Transverse colon (tissue), 4 donors: ENCODE results near the gene KRTAP5-5. TPM values are rescaled to one million over a fixed set of nuclear protein-coding genes. Genes with fewer than 3 reads are reported as not detected.
"Not testable (repeated sequence)": the region's sequence is repeated elsewhere in the genome, so short reads cannot be mapped to it uniquely, and the experiment has no call there.

Experiments
- DNase-seq: peaks from one replicate; pipeline ENCODE4 v3.0.0-alpha.2; 2019
- H3K27ac ChIP-seq, 4 donors: fragments of 200-600 bp; sonication (generic); 2 replicates each; pipeline ENCODE4 v1.5.1; 2016 to 2018; ENCODE audit warnings: inconsistent platforms in 4 of 4
- H3K27me3 ChIP-seq: fragments of 200-600 bp; sonication (generic); 2 replicates; pipeline ENCODE4 v1.5.1; 2017; ENCODE audit warnings: inconsistent platforms
- H3K36me3 ChIP-seq, 4 donors: fragments of 200-600 bp; sonication (generic); 2 replicates each; pipeline ENCODE4 v1.5.1; 2017 to 2019; ENCODE audit warnings: inconsistent platforms in 4 of 4
- H3K4me1 ChIP-seq, 4 donors: fragments of 200-600 bp; sonication (generic); 2 replicates each; pipeline ENCODE4 v1.5.1; 2017 to 2020; ENCODE audit warnings: inconsistent platforms in 4 of 4
- H3K4me3 ChIP-seq, 4 donors: fragments of 200-600 bp; sonication (generic); 1 replicate in 1 of 4; 2 replicates in 3 of 4; pipeline versions ENCODE4 v1.5.1 to v1.6.1; 2017 to 2019; ENCODE audit warnings: inconsistent platforms in 4 of 4
- H3K9me3 ChIP-seq, 2 donors: fragments of 200-600 bp; sonication (generic); 2 replicates each; pipeline ENCODE4 v1.5.1; 2017 to 2019; ENCODE audit warnings: inconsistent platforms in 2 of 2
- EP300 ChIP-seq: sonication (generic); formaldehyde crosslinking; IDR thresholded peaks from one replicate; pipeline ENCODE4 v1.6.1; 2017; ENCODE audit warnings: antibody characterized with exemption, low read depth
- POLR2A ChIP-seq: fragments of 450-650 bp; IDR thresholded peaks from one replicate; pipeline ENCODE4 v1.6.1; 2016; ENCODE audit warnings: antibody characterized with exemption, mild to moderate bottlenecking, moderate library complexity
- POLR2AphosphoS5 ChIP-seq, 3 donors: sonication (generic); formaldehyde crosslinking; IDR thresholded peaks; one replicate each; pipeline ENCODE4 v1.6.1; 2016; ENCODE audit warnings: antibody characterized with exemption in 3 of 3
- WGBS, 2 donors: methylation state at CpG; one replicate each; pipeline ENCODE4 v1.1.5; 2018; ENCODE audit warnings: low coverage in 1 of 2; 5-methylcytosine and 5-hydroxymethylcytosine counted together
- in situ Hi-C, 4 donors: fragments of 200-750 bp; cut with MboI; loops; one replicate each; pipeline versions ENCODE4 v1.15.0 to v1.15.1; 2017; ENCODE audit warnings: low sequenced_read_pairs in 3 of 4, low pct_ligation_motif_present in 1 of 4, low pct_unique_long_range_greater_than_20kb in 1 of 4
- intact Hi-C: fragments of 100-400 bp; cut with DNase I; formaldehyde crosslinking; loops from one replicate; pipeline ENCODE4 v1.15.1; 2023; ENCODE audit warnings: low total_unique reads
- total RNA-seq, 4 donors: library from RNA; depleted of rRNA; stranded (reverse); fragments of >200 nt; gene quantifications; one replicate each; pipeline ENCODE4 v1.1.0, GENCODE V29; 2016
- TF ChIP-seq, protein P1 (sequence below), 5 experiments: fragments of 200-600 bp in 3 of 5; fragments of 450-650 bp in 2 of 5; sonication (generic) in 3 of 5; IDR thresholded peaks; 1 replicate in 2 of 5; 2 replicates in 3 of 5; pipeline ENCODE4 v1.5.1; 2016 to 2017; ENCODE audit warnings: antibody characterized with exemption in 5 of 5, inconsistent platforms in 3 of 5, mild to moderate bottlenecking in 2 of 5, moderate library complexity in 1 of 5

KRTAP5-5 gene
- total RNA-seq, 4 donors from 2014 or later = not detected

- intact Hi-C loops (no loop called here), in situ Hi-C loops (no loop called here)
- H3K27ac ChIP-seq = no peak within 1 kb of the TSS
- peaks cover 33% of the 10 kb centered on the region for H3K27me3 ChIP-seq
- H3K4me1 ChIP-seq = peaks cover 7 to 20% (median 9%) of the 10 kb centered on the region in 4 donors
- no peak within 1 kb of the TSS for H3K4me3 ChIP-seq
- no peak for DNase-seq
- WGBS, 2 donors = 33% methylated on average over 1 of the region's 4 CpGs; no CpG with 5 or more reads in 1 of the 2 donors
- H3K9me3 ChIP-seq = no peaks in the 10 kb centered on the region
- TF ChIP-seq POLR2AphosphoS5 (IDR thresholded peaks at IDR 0.05) = no peak
- TF ChIP-seq EP300 = no peak
- TF ChIP-seq, protein P1, sequence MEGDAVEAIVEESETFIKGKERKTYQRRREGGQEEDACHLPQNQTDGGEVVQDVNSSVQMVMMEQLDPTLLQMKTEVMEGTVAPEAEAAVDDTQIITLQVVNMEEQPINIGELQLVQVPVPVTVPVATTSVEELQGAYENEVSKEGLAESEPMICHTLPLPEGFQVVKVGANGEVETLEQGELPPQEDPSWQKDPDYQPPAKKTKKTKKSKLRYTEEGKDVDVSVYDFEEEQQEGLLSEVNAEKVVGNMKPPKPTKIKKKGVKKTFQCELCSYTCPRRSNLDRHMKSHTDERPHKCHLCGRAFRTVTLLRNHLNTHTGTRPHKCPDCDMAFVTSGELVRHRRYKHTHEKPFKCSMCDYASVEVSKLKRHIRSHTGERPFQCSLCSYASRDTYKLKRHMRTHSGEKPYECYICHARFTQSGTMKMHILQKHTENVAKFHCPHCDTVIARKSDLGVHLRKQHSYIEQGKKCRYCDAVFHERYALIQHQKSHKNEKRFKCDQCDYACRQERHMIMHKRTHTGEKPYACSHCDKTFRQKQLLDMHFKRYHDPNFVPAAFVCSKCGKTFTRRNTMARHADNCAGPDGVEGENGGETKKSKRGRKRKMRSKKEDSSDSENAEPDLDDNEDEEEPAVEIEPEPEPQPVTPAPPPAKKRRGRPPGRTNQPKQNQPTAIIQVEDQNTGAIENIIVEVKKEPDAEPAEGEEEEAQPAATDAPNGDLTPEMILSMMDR (IDR thresholded peaks at IDR 0.05) = no peak
- TF ChIP-seq POLR2A = no peak
- no peaks in the 10 kb centered on the region for H3K36me3 ChIP-seq
These were observed 31.6 kb upstream of the KRTAP5-5 start, which contains the start of gene KRTAP5-2 for GRCh38 chr11:1597994-1598380. KRTAP5-2 (minus strand) TSS chr11:1598294; CDS start chr11:1598250, 44 bp downstream.

- Histone ChIP-seq H3K27me3 (peaks cover 31% of the 10 kb centered on the region), H3K4me1 (peaks cover 7 to 20% (median 9%) of the 10 kb centered on the region in 4 donors)
- H3K4me3 ChIP-seq, H3K9me3 ChIP-seq, H3K27ac ChIP-seq, intact Hi-C loops, DNase-seq, H3K36me3 ChIP-seq, in situ Hi-C loops: not testable (repeated sequence)
- WGBS, 2 donors = 69 to 75% methylated on average over 3 of the region's 3 CpGs
These were observed 31.2 kb upstream of the KRTAP5-5 start for GRCh38 chr11:1598406-1598805.

DNA sequence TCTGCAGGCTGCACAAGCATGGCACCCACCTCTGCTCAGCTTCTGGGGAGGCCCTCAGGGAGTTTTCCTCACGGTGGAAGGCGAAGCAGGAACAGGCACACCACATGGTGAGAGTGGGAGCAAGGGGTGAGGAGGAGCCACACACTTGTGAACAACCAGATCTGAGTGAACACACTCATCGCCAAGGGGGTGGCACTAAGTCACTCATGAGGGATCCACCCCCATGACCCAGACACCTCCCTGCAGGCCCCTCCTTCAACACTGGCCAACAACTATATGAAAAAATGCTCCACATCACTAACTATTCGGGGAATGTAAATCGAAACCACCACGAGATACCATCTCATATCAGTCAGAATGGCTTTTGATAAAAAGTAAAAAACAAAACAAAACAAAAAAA is 30.8 kb upstream of the KRTAP5-5 start:
- in situ Hi-C loops (no loop called here), intact Hi-C loops (no loop called here)
- no peaks in the 10 kb centered on the region for H3K9me3 ChIP-seq
- peaks cover 7 to 20% (median 9%) of the 10 kb centered on the region in 4 donors for H3K4me1 ChIP-seq
- peaks cover 30% of the 10 kb centered on the region for H3K27me3 ChIP-seq
- no peak for TF ChIP-seq POLR2A
- TF ChIP-seq EP300 = no peak
- TF ChIP-seq, protein P1 (IDR thresholded peaks at IDR 0.05) = no peak
- TF ChIP-seq POLR2AphosphoS5 (IDR thresholded peaks at IDR 0.05) = no peak
- 75% methylated on average over 4 of the region's 6 CpGs; no CpG with 5 or more reads in 1 of the 2 donors for WGBS, 2 donors
- no peaks in the 10 kb centered on the region for H3K36me3 ChIP-seq
- DNase-seq = no peak
- no peak overlapping the region for H3K27ac ChIP-seq
- no peak overlapping the region for H3K4me3 ChIP-seq

GRCh38 chr11:1600626-1601025 is 28.9 kb upstream of the KRTAP5-5 start:
- TF ChIP-seq POLR2AphosphoS5 (IDR thresholded peaks at IDR 0.05) (no peak), EP300 (no peak), POLR2A (no peak)
- TF ChIP-seq, protein P1 (IDR thresholded peaks at IDR 0.05) = no peak
- 74 to 75% methylated on average over 4 to 5 of the region's 5 CpGs for WGBS, 2 donors
- in situ Hi-C loops = no loop called here
- H3K4me3 ChIP-seq = no peak overlapping the region
- peaks cover 7 to 13% (median 9%) of the 10 kb centered on the region in 4 donors for H3K4me1 ChIP-seq
- H3K27me3 ChIP-seq = peaks cover 36% of the 10 kb centered on the region
- no peak for DNase-seq
- H3K27ac ChIP-seq = no peak overlapping the region
- intact Hi-C loops = no loop called here
- no peaks in the 10 kb centered on the region for H3K36me3 ChIP-seq
- no peaks in the 10 kb centered on the region for H3K9me3 ChIP-seq

DNA sequence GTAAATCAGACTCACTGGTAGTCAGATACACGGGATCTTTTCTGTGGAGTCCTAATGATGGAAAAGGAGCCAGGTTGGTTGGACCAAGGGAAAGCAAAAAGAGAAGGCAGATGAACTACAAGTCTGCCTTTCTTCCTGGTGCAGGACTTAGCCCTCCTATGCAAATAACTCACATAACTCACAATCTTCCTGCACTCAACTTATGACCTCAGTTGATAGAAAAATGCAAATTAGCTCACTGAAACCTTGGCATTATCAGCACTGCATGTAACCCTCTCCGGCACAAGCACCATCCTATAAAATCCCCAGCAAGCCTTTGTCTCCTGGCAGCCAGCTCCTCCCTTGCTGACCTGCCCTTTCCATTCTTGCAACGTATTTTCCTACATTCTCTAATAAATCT is 27.9 kb upstream of the KRTAP5-5 start:
- WGBS, 2 donors = 35 to 39% methylated on average over 2 to 3 of the region's 3 CpGs
- H3K27ac ChIP-seq, in situ Hi-C loops, intact Hi-C loops, H3K9me3 ChIP-seq, DNase-seq, H3K4me3 ChIP-seq, H3K4me1 ChIP-seq, H3K36me3 ChIP-seq: not testable (repeated sequence)
- peaks cover 35% of the 10 kb centered on the region for H3K27me3 ChIP-seq
